Limb (tissue), 2 donors: ENCODE data around the gene IL1A.
A peak's percentile ranks its signal among the peaks of the same experiment; 100 is the strongest.

Source experiments
- DNase-seq, 2 donors: peaks; one replicate each; pipeline ENCODE4 v3.0.0-alpha.2; 2016; ENCODE audit errors: extremely low spot score in 2 of 2

Gene IL1A

DNA sequence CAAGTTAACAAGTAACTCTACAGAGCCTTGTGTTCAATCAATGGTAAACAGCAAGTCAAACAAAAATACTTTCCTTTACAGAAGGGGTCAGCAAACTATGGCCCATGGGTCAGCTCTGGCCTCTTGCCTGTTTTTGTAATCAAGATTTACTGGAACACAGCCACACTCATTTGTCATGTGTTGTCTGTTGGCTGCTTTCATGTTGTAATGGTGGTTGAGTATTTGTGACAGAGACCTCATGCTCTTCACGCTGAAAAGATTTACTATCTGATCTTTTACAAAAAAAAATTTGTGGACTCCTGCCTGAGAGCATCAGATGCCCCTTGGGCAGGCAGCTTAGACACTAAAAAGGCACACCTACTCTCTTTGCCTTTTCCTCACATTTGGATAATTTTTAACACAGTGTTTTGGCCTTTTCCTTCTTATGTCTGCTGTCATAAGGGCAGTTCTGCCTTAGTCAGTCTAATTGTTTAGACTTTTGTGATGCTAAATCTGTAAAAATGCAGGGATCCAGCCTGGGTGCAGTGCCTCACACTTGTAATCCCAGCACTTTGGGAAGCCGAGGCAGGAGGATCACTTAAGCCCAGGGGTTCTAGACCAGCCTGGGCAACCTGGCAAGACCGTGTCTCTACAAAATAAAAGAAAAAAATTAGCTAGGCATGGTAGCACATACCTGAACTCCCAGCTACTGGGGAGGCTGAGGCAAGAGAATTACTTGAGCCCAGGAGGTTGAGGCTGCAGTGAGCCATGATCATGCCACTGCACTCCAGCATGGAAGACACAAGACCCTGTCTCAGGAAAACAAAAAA, 34.0 kb upstream of the IL1A start:
- no peak for DNase-seq

DNA sequence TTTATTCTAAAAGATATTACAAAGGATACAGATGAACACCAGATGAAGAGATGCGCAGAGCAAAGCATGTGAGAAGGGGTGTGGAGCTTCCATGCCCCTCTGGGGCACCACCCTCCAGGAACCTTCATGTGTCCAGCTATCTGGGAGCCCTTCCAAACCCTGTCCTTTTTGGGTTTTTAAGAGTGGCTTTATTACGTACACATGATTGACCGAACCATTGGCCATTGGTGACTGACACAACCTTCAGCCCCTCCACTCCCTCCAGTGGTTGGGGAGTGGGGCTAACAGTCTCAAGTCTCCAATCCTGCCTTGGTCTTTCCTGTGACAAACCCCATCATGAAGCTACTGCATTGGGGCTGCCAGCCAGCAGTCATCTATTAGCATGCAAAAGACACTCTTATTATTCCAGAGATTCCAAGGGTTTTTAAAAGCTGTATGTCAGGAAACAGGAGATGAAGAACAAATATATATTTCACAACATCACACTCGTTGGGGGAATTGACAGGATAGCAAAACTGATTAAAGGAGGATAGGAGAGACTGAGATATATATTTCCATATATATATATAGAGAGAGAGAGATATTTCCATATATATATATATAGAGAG, 32.9 kb upstream of the IL1A start:
- DNase-seq = no peak

DNA sequence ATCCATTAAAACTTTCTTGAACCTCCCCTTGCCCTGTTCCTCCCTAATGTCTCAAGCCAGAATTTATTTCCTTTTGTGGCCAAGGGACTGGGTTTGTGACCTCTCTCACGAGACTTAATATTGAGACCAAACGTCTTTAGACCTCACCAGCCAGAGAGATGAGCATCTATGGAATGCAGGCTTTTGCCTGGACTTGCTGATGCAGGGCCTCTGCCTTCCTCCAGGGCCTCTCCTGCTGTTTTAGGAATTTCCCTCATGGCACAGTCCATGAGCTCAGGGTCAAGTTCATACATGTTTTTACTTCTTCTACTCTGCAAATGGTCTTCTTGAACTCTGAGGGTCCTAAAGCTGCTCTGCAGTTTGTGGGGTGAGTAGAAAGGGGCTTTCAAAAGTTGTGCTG, 30.0 kb upstream of the IL1A start:
- no peak for DNase-seq

DNA sequence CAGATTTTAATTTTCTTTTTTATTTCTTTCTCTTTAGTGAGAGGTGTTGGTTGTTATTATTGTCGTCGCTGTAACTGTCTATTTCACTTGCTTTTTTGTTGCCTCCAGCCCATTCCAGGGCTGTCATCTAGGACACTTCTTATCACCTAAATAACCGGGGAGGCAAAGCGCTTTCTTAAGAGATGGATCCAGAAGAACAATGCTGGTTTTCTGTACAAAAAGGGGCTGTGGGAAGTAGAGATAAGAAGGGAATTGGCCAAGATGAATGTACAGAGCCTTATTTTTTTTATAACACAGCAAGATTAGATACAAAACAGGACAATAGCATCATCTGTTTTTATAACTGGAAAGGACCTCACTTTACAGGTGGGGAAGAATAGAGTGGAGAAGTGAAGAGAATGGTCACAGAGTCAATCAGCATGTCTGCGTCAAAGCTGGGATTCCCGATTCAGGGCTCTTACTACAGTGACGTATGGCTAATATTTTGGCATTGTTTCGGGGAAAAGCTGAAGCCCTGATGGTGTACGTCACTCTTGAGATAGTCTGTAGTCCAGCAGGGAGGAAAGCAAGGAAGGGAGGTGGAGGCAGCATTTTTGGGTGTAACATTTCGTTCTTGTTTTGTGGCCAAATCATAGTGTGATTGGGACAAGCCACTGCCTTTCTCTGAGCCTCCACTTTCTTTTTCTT, 29.1 kb upstream of the IL1A start:
- DNase-seq = no peak

DNA sequence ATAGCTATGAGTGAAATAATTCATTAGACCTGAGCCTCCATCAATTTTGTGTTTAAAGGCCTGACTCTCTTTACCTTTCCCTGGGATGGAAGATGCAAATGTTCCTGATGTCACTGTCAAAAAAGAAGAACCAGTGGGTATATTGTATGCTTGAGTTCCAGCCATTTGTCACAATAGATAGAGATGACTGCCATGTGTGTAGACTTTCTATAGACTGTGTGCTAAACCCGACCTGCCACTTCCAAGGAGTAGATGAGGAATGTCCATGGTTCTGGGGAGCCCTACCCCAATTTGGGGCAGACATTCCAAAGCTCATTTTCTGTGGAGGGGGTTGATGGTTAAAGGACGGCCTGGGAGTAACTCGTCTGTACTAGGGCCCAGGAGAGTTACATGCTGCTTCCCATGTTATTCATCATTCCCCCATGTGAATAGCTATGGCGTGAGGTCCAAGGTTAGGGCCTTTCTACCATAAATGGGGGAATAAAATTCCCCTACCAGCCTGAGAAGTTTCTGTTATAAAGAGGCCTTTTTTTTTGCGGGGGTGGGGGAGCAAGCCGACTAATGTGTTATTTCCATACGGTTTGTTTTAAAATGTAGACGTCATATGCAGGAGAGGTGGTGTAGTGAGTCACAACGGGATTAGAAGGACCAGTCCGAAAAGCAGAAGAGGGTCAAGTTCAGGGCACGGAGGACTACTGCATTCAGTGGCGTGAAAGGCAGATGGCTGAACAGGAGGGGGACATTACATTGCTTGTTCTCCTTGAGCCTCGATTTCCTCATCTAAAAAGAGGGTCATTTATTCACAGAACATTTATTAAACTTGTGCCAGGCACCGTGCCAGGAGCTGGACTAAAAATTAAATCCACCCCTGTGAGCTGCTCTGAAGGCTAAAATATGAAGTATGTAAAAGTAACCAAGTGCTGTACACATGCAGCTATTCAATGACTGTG, 28.3 kb upstream of the IL1A start:
- peak; percentile 39 to 50 for DNase-seq

DNA sequence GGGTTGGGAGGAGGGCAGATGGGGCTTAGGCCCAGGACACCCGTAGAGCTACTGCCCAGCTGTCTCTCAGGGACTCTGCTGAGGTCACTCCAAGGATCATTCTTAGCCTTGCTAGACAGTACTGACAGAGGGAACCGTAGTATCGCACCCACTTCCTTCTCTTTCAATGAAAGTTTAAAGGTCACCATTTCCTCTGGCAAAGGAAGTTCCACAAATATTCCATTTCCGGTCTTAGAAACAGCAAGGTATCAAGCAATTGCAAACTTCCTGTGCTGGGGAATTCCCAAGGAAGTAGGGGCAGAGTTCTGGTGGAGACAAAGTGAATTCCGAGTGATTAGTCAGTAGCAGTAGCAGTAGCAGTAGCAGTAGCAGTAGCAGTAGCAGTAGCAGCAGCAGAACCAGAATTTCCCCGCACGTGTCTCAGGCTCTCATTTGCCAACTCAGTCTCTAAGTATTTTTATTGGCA, 27.6 kb upstream of the IL1A start:
- no peak for DNase-seq

DNA sequence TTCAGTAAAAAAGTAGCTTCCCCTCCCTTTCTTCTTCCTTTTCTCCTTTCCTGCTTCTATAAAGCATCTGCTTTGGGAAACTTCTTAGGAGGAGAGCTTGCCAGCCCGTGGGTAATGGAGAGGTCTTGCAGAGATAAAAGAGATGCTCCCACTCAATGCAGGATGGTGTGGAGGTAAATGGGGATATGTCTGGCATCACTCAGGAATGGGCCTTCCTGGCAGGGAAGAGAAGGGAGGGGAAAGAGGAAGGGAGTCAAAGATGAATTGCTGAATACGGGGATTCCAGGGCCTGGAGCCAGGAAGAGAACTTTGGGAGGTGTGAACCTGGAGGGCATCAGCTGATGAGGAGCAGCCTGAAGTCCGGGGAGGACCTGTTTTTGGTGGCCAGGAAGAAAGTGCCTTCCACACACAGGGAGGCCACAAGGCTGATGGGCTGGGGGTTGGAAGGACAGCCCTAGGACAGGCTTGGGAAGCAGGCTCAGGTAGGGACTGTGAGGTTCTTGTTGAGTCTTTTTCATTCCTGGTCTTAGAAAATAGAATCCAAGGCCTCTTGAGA, 27.1 kb upstream of the IL1A start:
- no peak for DNase-seq

DNA sequence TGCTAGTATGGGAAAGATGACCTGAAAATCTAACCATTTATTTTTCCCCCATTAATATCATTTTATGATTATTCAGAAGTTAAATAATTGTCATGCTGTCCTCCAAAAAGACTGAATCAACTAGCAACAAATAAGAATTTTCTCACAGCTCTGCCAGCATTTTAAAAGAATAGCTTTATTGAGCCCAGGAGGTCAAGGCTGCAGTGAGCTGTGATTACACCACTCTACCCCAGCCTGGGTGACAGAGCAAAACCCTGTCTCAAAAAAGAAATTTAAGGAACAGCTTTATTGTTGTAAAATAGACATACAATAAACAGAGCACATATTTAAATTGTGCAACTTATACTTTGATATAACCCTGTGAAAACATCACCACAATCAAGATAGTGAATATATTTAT, 24.8 kb upstream of the IL1A start:
- no peak for DNase-seq

DNA sequence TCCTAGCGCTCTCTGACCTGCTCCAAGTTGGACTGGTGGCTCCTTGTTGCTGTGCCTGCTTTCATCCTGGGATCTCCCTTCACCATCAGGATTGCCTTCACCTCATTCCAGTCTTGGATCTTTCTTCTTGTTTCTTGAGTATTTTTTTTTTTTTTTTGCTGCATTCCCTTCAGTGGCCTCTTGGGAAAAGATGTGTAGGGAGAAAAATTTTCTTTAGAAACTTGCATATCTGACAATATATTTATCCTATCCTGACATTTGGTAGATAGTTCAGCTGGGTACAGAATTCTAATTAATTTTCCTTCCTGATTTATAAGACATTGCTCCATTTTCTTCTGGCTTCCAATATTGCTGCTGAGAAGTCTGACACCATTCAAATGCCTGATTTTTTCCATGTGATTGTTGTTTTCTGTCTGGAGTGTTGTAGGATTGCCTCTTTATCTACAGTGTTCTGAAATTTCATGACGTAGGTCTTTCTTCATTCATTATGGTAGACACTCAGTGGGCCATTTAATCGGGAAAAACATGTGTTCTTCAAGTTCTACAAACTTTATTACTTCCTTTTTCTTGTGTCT, 23.0 kb upstream of the IL1A start:
- DNase-seq = no peak

DNA sequence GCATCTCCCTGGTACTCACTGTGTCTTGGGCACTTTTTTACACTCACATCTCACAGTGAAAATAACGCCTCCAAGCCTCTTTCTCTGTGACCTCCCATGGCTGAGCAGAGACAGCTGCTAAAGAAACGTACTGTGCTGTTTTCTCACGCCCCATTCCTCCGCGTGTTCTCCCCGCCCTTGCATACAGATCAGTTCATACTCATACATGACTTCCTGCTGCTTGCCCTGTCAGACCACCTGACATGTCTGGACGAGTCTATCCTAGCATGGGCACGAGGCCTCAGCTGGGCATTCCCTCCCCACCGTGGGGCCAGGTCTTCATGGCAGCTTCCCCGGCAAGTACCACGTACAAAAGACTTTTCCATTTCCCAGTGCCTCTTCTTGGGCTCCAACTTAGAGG, 21.2 kb upstream of the IL1A start:
- DNase-seq = no peak

DNA sequence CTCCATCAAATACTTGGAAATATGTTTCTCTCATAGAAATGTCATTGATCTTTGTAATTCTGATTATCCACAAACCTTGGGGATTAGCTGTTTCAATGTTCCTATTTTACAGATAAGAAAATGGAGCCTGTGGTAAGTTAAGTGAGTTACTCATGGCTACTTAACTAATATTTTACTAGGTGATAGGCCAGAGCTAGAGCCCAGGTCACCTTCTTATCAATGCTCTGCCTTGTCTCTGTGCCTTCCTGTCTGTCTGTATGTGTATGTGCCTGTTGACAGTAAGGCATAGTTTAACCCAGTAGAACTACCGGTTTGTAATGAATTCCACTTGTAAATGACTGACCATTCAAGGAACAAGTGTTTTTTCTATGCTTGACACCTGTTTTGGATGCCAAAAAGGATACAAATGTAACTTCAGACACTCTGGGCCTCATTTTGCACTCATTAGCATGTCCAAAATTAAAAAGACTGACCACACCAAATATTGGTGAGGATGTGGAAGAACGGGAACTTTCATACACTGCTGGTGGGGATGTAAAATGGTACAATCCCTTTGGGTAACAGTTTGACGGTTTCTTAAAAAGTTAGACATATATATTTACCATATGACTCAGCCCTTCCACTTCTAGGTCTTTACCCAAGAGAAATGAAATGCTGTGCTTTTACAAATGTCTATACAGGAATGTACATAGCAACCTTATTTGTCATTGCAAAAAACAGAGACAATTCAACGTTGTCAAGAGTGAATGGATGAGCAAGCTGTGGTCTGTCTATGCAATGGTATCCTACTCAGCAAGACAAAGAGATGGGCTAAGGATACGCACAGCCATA, 19.6 kb upstream of the IL1A start:
- DNase-seq = no peak

DNA sequence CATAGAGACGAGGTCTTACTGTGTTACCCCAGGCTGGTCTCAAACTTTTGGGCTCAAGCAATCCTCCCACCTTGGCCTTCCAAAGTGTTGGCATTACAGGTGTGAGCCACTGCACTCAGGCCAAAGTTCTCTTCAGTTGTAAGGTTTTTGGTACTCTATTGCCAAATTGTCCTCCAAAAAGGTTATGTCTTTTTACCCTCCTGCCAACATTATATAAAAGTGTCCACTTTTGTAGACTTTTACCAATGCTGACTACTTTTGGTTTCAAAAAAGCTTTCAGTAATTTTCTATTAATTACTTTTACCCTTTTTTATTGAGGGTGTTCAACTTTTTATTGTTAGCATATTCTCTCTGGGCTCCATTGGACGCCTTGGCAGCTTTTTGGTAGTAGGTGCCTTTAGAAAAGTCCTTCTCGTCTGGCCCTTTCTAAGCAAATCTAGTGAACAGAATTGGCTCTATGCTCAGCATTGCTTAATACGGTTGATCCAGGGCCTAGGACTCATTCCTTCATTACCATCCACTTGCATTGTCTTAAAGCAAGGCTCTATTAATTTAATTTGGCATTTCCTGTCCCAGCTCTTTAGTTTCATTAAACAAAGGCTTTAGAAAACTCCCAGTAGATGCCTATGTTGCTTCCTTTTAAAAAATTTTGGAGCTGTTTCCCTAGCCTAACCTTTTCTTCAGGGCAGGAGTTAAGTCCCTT, 16.7 kb upstream of the IL1A start:
- DNase-seq = no peak

DNA sequence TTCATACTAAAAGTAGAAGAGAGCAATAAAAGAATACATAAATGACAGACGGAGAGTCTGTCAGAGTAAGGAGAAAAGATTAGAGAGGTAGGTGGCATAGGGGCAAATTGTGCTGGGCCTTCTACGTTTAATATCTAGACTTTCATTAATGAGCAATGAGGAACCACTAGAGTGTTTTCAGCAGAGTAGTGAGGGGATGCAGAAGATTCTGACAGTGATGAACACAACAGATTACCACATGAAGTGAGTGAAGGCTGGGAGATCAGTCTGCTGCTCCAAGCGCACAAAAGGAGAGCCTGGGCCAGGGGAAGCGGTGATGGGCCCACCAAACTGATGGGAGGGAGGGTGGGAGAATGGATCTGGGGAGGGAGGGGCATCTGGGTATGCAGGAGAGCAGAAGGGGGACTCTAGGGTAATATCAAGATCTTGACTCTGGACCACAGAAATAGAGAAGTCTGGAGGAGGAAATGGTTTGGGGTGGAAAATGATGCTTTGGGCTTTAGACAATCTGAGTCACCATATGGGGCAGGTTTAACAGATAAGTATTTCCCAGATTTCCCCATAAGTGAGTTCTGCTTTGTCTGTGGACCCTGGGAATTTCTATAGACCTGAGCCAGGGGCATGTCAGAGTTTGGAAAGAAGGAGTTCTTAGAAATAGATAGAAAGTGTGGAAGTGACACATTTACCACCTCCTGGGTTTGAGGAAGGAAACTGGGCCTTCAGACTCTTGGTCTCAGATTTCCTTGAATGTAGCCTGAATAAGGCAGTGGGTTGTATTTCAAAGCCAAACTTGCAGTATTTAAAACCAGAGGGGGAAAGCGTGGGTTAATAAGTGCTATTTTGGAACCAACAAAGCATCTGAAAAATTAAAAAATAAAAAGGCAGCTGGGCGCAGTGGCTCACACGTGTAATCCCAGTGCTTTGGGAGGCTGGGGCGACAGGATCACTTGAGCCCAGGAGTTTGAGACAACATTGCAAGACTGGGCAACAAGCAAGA, 15.0 kb upstream of the IL1A start:
- DNase-seq = no peak

DNA sequence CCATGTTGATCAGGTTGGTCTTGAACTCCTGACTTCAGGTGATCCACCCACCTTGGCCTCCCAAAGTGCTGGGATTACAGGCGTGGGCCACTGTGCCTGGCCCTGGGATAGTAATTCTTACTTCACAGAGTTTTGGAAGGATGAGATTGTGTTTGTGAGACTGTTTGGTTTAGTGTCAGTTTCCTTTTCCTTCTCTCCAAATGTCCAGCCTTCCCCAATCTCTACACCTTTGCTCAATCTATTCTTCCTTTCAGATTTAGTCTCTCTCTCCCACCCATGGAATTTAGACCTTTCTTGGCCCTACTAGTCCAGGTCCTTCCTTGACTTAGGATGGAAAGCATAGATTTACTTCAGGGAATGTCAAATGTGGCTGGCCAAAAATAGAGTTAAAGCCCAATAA, 12.2 kb upstream of the IL1A start:
- no peak for DNase-seq

DNA sequence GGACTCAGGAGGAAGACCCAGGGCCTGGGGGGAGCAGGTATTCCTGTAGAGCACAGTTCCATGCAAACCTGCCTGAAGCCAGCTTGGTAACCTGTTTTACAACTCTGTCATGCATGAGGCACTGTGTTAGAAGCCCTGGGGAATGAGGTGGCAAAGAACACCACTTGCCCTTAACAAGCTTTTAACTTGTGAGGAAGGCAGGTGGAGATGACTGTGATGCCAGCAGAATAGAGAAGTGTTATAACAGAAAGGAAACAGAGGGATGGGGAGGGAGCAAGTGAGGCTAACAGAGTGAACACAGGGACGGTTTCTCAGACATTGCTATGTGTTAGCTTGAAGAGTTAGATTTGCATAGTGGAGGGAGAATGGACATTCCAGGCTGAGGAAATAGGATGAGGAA, 11.5 kb upstream of the IL1A start:
- no peak for DNase-seq

DNA sequence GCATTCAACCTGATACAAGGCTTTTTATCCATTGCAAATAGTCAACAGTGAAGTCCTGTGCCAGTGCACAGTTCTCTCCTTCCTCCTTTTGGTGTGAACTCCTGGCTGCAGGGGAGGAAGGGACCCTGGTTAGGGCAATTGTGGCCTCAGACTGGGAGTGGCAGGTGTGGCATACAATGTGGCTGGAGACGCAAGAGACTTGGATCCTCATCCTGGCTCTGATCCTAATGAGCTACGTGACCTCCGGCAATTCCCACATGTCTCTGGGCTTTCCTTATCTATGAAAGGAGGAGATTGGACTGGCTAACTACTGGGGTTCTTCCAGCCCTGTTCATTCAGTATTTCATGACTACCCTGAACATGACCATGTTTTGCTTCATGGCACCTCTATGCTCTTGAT, 10.5 kb upstream of the IL1A start:
- no peak for DNase-seq

DNA sequence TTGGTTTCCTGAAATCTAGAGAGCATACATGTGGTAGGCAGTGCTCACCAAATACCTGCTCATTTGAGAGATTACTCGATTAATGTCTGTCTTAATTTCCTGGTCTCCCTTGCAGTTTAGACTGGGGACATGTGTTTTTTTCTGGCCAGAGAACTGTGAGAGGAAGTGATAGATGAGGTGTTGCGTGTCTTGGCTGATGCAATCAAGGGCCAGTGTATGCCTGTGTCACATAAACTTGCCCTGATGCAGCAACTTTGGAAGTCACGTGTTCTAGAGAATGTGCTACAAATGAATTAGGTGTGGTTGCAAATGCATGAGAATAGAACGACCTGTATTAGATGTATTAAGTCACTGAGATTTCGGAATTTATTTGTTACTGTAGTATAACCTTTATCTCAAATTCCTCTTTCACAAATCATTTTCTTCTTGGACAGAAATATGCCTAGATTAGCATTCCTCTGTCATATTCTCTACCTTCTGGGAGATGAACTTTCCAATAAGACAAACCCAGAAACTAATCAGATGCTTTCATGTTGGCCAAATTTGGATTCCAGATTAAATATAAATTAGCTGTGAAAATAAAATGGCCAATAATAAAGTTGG, 9.9 kb upstream of the IL1A start:
- no peak for DNase-seq
